Measurements from ENCODE around the gene ZNF639.

DNA sequence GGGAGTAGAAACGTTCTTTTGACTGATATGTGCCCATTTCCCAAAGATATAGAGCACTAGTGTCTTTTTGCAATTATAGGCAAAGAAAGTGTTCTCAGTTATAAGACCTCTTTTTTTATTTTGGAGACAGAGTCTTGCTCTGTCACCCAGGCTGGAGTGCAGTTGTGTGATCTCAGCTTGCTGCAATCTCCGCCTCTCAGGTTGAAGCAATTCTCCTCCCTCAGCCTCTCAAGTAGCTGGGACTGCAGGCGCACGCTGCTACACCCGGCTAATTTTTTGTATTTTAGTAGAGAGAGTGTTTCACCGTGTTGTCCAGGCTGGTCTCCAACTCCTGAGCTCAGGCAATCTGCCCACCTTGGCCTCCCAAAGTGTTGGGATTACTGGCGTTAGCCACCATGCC is 20.7 kb upstream of the ZNF639 start:
- TF ChIP-seq, protein P1, sequence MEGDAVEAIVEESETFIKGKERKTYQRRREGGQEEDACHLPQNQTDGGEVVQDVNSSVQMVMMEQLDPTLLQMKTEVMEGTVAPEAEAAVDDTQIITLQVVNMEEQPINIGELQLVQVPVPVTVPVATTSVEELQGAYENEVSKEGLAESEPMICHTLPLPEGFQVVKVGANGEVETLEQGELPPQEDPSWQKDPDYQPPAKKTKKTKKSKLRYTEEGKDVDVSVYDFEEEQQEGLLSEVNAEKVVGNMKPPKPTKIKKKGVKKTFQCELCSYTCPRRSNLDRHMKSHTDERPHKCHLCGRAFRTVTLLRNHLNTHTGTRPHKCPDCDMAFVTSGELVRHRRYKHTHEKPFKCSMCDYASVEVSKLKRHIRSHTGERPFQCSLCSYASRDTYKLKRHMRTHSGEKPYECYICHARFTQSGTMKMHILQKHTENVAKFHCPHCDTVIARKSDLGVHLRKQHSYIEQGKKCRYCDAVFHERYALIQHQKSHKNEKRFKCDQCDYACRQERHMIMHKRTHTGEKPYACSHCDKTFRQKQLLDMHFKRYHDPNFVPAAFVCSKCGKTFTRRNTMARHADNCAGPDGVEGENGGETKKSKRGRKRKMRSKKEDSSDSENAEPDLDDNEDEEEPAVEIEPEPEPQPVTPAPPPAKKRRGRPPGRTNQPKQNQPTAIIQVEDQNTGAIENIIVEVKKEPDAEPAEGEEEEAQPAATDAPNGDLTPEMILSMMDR (IDR thresholded peaks at IDR 0.05) = no peak
- no peak for TF ChIP-seq POLR2AphosphoS5 (IDR thresholded peaks at IDR 0.05)
